HCT116 (cell line): ENCODE results near the gene LMTK3. TPM values are rescaled to one million over a fixed set of nuclear protein-coding genes. Genes with fewer than 3 reads are reported as not detected.

Experiments used
- ATAC-seq: fragments of 200-7000 bp; cut with Tn5 transposase; 2 replicates; pipeline ENCODE4 v1.9.1; 2020; ENCODE audit warnings: mild to moderate bottlenecking, moderate library complexity
- BruUV-seq: library from RNA; stranded (reverse); fragments of 400-500 nt; replicated peaks from 2 replicates; lab custom pipeline; 2021; lab: Mats Ljungman, UMichigan
- CTCF ChIA-PET: fragments of 300-600 bp; sonication (Branson Sonifier 250); formaldehyde crosslinking; loops from one replicate; lab custom pipeline; 2021; ENCODE audit warnings: antibody characterized with exemption; lab: Charles Lee
- POLR2A ChIA-PET: fragments of 300-600, 350-600 bp; sonication (Branson Sonifier 250); formaldehyde crosslinking; loops from one replicate; lab custom pipeline; 2021; ENCODE audit warnings: antibody characterized with exemption; lab: Charles Lee
- RAD21 ChIA-PET, 2 experiments: fragments of 300-600 bp; sonication (Branson Sonifier 250); formaldehyde crosslinking; loops; one replicate each; lab custom pipeline; 2023; ENCODE audit warnings: low total read pairs in 2 of 2; ENCODE audit not compliant: uncharacterized antibody in 2 of 2, unreplicated experiment in 2 of 2, low non-redundant PET in 1 of 2; lab: Charles Lee
- DNase-seq: peaks from one replicate; pipeline ENCODE4 v3.0.0-alpha.2; 2010; ENCODE audit warnings: low read depth, low spot score
- H2AFZ ChIP-seq: fragments of 200-600 bp; shearing (Covaris generic), sonication (generic); 2 replicates; pipeline ENCODE4 v1.6.1; 2017; ENCODE audit warnings: low read depth, mixed run types, mixed read lengths, antibody characterized with exemption, low read length; ENCODE audit not compliant: poor library complexity, severe bottlenecking
- H3K27ac ChIP-seq: 2 replicates; pipeline ENCODE4 v1.5.1; 2012; ENCODE audit warnings: low read depth, low read length
- H3K27me3 ChIP-seq: fragments of 200-600 bp; sonication (generic); 2 replicates; pipeline ENCODE4 v1.6.1; 2016; ENCODE audit warnings: mixed run types, low read length, mixed read lengths; ENCODE audit not compliant: insufficient read depth
- H3K36me3 ChIP-seq, 2 experiments: fragments of 200-500 bp in 1 of 2; fragments of 200-600 bp in 1 of 2; sonication (Bioruptor generic) in 1 of 2; sonication (generic) in 1 of 2; 2 replicates each; pipeline versions ENCODE4 v1.5.1 to v1.6.1; 2014 to 2016; ENCODE audit warnings: low read length in 2 of 2, inconsistent platforms in 1 of 2, mixed read lengths in 1 of 2, mixed run types in 1 of 2; ENCODE audit not compliant: insufficient read depth in 2 of 2, control insufficient read depth in 1 of 2
- H3K4me1 ChIP-seq, 2 experiments: fragments of 200-600 bp in 1 of 2; sonication (generic) in 1 of 2; 2 replicates each; pipeline versions ENCODE4 v1.5.1 to v1.6.1; 2012 to 2017; ENCODE audit warnings: low read length in 2 of 2, inconsistent platforms in 1 of 2, mild to moderate bottlenecking in 1 of 2, mixed read lengths in 1 of 2, mixed run types in 1 of 2, moderate library complexity in 1 of 2; ENCODE audit not compliant: insufficient read depth in 2 of 2, control insufficient read depth in 1 of 2
- H3K4me2 ChIP-seq: fragments of 200-600 bp; sonication (generic); 2 replicates; pipeline ENCODE4 v1.6.1; 2017; ENCODE audit warnings: mixed run types, low read length, mixed read lengths
- H3K4me3 ChIP-seq, 2 experiments: fragments of 200-600 bp in 1 of 2; sonication (generic) in 1 of 2; replicated peaks in 1 of 2; 2 replicates each; pipeline ENCODE4 v1.5.1; 2011 to 2016; ENCODE audit warnings: low read length in 2 of 2, control low read depth in 1 of 2, low read depth in 1 of 2, mild to moderate bottlenecking in 1 of 2, mixed read lengths in 1 of 2, mixed run types in 1 of 2
- H3K79me2 ChIP-seq: fragments of 200-600 bp; sonication (generic); 2 replicates; pipeline ENCODE4 v1.6.1; 2017; ENCODE audit warnings: mild to moderate bottlenecking, mixed run types, low read length, moderate library complexity, mixed read lengths; ENCODE audit not compliant: insufficient read depth
- H3K9ac ChIP-seq: fragments of 200-600 bp; sonication (generic); 2 replicates; pipeline ENCODE4 v1.6.1; 2016; ENCODE audit warnings: low read length, mixed read lengths
- H3K9me2 ChIP-seq: fragments of 200-600 bp; sonication (generic), shearing (Covaris generic); 2 replicates; pipeline ENCODE4 v1.6.1; 2017; ENCODE audit warnings: mixed run types, mild to moderate bottlenecking, moderate library complexity; ENCODE audit not compliant: insufficient read depth
- H3K9me3 ChIP-seq, 2 experiments: fragments of 200-500 bp in 1 of 2; fragments of 200-600 bp in 1 of 2; sonication (Bioruptor generic) in 1 of 2; sonication (generic) in 1 of 2; 2 replicates each; pipeline ENCODE4 v1.6.1; 2014 to 2017; ENCODE audit warnings: low read length in 2 of 2, mixed read lengths in 2 of 2, inconsistent platforms in 1 of 2, low read depth in 1 of 2, mild to moderate bottlenecking in 1 of 2, mixed run types in 1 of 2, moderate library complexity in 1 of 2; ENCODE audit not compliant: control insufficient read depth in 1 of 2, insufficient read depth in 1 of 2
- H4K20me1 ChIP-seq: fragments of 200-600 bp; sonication (generic), shearing (Covaris generic); 2 replicates; pipeline ENCODE4 v1.6.1; 2017; ENCODE audit warnings: mixed run types, mild to moderate bottlenecking, moderate library complexity; ENCODE audit not compliant: insufficient read depth
- ATF3 ChIP-seq: IDR thresholded peaks from 2 replicates; pipeline ENCODE4 v1.6.1; 2012
- CBX3 ChIP-seq: IDR thresholded peaks from 2 replicates; pipeline ENCODE4 v1.6.1; 2012; ENCODE audit warnings: low read depth
- CEBPB ChIP-seq: IDR thresholded peaks from 2 replicates; pipeline ENCODE4 v1.6.1; 2012; ENCODE audit warnings: low read depth
- EGR1 ChIP-seq: IDR thresholded peaks from 2 replicates; pipeline ENCODE4 v1.6.1; 2012; ENCODE audit warnings: low read depth
- EZH2 ChIP-seq: fragments of 200-600 bp; sonication (generic); IDR thresholded peaks from 2 replicates; pipeline ENCODE4 v1.6.1; 2017; ENCODE audit warnings: antibody characterized with exemption, mixed run types
- EZH2phosphoT487 ChIP-seq: fragments of 200-600 bp; IDR thresholded peaks from 2 replicates; pipeline ENCODE4 v1.6.1; 2018; ENCODE audit warnings: antibody characterized with exemption, borderline replicate concordance
- JUND ChIP-seq: IDR thresholded peaks from 2 replicates; pipeline ENCODE4 v1.6.1; 2012
- POLR2AphosphoS5 ChIP-seq: IDR thresholded peaks from 2 replicates; pipeline ENCODE4 v1.6.1; 2011; ENCODE audit warnings: mild to moderate bottlenecking, low read depth, low read length, moderate library complexity
- RAD21 ChIP-seq: IDR thresholded peaks from 2 replicates; pipeline ENCODE4 v1.6.1; 2012; ENCODE audit warnings: low read depth, mild to moderate bottlenecking
- SIN3A ChIP-seq: IDR thresholded peaks from 2 replicates; pipeline ENCODE4 v1.6.1; 2012; ENCODE audit warnings: low read depth
- SP1 ChIP-seq: IDR thresholded peaks from 2 replicates; pipeline ENCODE4 v1.6.1; 2012; ENCODE audit warnings: low read depth
- SRF ChIP-seq: IDR thresholded peaks from 2 replicates; pipeline ENCODE4 v1.6.1; 2012; ENCODE audit warnings: low read depth
- YY1 ChIP-seq: IDR thresholded peaks from 2 replicates; pipeline ENCODE4 v1.6.1; 2011; ENCODE audit warnings: low read length, low read depth, moderate library complexity, mild to moderate bottlenecking; ENCODE audit not compliant: insufficient replicate concordance; ENCODE audit errors: extremely low read depth
- intact Hi-C: fragments of 100-400 bp; cut with micrococcal nuclease; formaldehyde crosslinking; loops from 2 replicates; pipeline ENCODE4 v1.10.0; 2022
- total RNA-seq: library from RNA; stranded (reverse); gene quantifications from one replicate; pipeline ENCODE4 v1.2.1, GENCODE V29; 2021; ENCODE audit not compliant: unreplicated experiment
- TF ChIP-seq, protein P1 (sequence below): IDR thresholded peaks from 2 replicates; pipeline ENCODE4 v1.6.1; 2011; ENCODE audit warnings: mild to moderate bottlenecking, low read length, moderate library complexity; ENCODE audit not compliant: insufficient replicate concordance; ENCODE audit errors: extremely low read depth
- TF ChIP-seq, protein P2 (sequence below), 3 experiments: fragments of 200-600 bp in 1 of 3; sonication (generic) in 1 of 3; IDR thresholded peaks in 2 of 3; conservative IDR thresholded peaks in 1 of 3; 2 replicates each; pipeline ENCODE4 v1.5.1; 2012 to 2017; ENCODE audit warnings: low read depth in 2 of 3, low read length in 2 of 3, antibody characterized with exemption in 1 of 3, borderline replicate concordance in 1 of 3, control low read depth in 1 of 3, mild to moderate bottlenecking in 1 of 3, mixed read lengths in 1 of 3, mixed run types in 1 of 3, moderate library complexity in 1 of 3; ENCODE audit not compliant: insufficient read depth in 1 of 3
- TF ChIP-seq, protein P3 (sequence below): IDR thresholded peaks from 2 replicates; pipeline ENCODE4 v1.6.1; 2012

Gene LMTK3
- total RNA-seq, 1 experiment from 2014 or later: 19.9 TPM

DNA sequence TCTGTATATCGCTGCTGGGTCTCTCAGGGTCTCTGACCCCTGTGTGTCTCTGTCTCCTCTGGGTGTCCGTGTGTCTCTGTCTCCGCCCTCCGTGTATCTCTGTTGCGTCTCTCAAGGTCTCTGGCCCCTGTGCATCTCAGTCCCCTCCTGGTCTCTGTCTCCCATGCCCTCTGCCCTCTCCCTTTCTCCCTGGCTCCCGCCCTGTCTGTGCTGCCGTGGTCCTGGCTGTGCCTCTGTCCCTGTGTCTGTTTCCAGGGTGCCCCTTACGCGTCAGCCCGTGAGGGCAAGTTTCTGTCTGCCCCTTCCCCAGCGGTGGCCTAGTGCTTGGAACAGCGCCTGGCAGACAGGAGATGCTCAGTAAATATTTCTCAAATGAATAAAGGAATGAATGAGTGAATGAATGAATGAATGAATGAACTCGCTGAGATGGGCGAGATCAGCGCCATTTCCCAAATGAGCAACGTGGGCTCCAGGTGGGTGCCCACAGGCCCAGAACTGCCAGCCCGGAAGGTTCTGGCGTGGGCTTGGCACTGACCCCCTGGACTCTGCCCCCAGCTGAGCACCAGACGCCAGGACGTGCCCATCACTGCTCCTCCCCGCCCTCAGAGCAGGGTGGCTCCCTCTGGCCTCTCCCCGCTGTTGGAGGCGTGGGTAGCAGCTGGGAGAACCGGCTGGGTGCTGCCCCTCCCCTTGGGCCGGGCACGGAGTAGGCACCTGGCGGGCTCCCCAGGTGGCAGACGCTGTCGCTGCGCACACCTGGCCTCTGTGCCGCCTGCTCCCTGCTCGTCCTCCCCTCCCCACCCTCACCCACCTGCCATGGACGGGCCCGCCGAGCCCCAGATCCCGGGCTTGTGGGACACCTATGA is 40.0 kb upstream of the LMTK3 start, which contains the start of gene SULT2B1:
TSS of gene SULT2B1 (plus strand) at position 736 of the 866 bp plus-strand sequence. CDS start at position 817, 81 bp downstream.
- no peaks in the 10 kb centered on the region for H4K20me1 ChIP-seq
- H3K27ac ChIP-seq: no peak within 1 kb of the TSS; the same call in 1 of the 2 replicates
- TF ChIP-seq, protein P1, sequence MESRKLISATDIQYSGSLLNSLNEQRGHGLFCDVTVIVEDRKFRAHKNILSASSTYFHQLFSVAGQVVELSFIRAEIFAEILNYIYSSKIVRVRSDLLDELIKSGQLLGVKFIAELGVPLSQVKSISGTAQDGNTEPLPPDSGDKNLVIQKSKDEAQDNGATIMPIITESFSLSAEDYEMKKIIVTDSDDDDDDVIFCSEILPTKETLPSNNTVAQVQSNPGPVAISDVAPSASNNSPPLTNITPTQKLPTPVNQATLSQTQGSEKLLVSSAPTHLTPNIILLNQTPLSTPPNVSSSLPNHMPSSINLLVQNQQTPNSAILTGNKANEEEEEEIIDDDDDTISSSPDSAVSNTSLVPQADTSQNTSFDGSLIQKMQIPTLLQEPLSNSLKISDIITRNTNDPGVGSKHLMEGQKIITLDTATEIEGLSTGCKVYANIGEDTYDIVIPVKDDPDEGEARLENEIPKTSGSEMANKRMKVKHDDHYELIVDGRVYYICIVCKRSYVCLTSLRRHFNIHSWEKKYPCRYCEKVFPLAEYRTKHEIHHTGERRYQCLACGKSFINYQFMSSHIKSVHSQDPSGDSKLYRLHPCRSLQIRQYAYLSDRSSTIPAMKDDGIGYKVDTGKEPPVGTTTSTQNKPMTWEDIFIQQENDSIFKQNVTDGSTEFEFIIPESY: no peak
- TF ChIP-seq POLR2AphosphoS5: peak; percentile 26; the same call in 1 of the 2 replicates
- TF ChIP-seq CBX3: no peak
- ATAC-seq: peak; percentile 65
- H3K9me2 ChIP-seq: no peaks in the 10 kb centered on the region
- no peak within 1 kb of the TSS for H2AFZ ChIP-seq
- no peaks in the 10 kb centered on the region for H3K27me3 ChIP-seq
- ChIA-PET RAD21 (no interaction called here), CTCF (no interaction called here), POLR2A (no interaction called here)
- H3K9ac ChIP-seq: no peak within 1 kb of the TSS
- intact Hi-C loops: no loop called here
- no peaks in the 10 kb centered on the region for H3K9me3 ChIP-seq
- peaks cover 39 to 54% of the 10 kb centered on the region in 2 experiments for H3K4me1 ChIP-seq
- no peaks in the 10 kb centered on the region for H3K36me3 ChIP-seq
- DNase-seq: no peak
- no TSS peak for BruUV-seq
- no peak within 1 kb of the TSS for H3K4me3 ChIP-seq
- peak within 1 kb of the TSS; percentile 55 for H3K4me2 ChIP-seq
- no peaks in the 10 kb centered on the region for H3K79me2 ChIP-seq

- Histone ChIP-seq H3K4me1 (peaks cover 24 to 42% of the 10 kb centered on the region in 2 experiments), H4K20me1 (no peaks in the 10 kb centered on the region), H3K79me2 (no peaks in the 10 kb centered on the region), H3K36me3 (no peaks in the 10 kb centered on the region), H3K9ac (no peak overlapping the region), H3K4me3 (no peak overlapping the region), H3K9me2 (no peaks in the 10 kb centered on the region), H3K9me3 (no peaks in the 10 kb centered on the region), H2AFZ (no peak overlapping the region), H3K4me2 (no peak overlapping the region), H3K27me3 (no peaks in the 10 kb centered on the region), H3K27ac (no peak overlapping the region)
- ChIA-PET POLR2A (no interaction called here), CTCF (no interaction called here), RAD21 (no interaction called here)
- BruUV-seq: no TSS peak
- intact Hi-C loops: no loop called here
- ATAC-seq: no peak
- DNase-seq: no peak
- no peak for TF ChIP-seq RAD21
- TF ChIP-seq CEBPB: no peak
- TF ChIP-seq JUND: no peak
- no peak for TF ChIP-seq EZH2phosphoT487
- TF ChIP-seq YY1: no peak
- TF ChIP-seq SRF: no peak
- TF ChIP-seq, protein P2, sequence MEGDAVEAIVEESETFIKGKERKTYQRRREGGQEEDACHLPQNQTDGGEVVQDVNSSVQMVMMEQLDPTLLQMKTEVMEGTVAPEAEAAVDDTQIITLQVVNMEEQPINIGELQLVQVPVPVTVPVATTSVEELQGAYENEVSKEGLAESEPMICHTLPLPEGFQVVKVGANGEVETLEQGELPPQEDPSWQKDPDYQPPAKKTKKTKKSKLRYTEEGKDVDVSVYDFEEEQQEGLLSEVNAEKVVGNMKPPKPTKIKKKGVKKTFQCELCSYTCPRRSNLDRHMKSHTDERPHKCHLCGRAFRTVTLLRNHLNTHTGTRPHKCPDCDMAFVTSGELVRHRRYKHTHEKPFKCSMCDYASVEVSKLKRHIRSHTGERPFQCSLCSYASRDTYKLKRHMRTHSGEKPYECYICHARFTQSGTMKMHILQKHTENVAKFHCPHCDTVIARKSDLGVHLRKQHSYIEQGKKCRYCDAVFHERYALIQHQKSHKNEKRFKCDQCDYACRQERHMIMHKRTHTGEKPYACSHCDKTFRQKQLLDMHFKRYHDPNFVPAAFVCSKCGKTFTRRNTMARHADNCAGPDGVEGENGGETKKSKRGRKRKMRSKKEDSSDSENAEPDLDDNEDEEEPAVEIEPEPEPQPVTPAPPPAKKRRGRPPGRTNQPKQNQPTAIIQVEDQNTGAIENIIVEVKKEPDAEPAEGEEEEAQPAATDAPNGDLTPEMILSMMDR (IDR thresholded peaks at IDR 0.05 in 2 of 3, conservative IDR thresholded peaks at IDR 0.05 in 1 of 3; ENCODE audit: borderline replicate concordance in 1 of 3, insufficient read depth in 1 of 3, low read depth in 2 of 3, low read length in 2 of 3): no peak
- no peak for TF ChIP-seq ATF3
- TF ChIP-seq, protein P3, sequence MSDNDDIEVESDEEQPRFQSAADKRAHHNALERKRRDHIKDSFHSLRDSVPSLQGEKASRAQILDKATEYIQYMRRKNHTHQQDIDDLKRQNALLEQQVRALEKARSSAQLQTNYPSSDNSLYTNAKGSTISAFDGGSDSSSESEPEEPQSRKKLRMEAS: no peak
- no peak for TF ChIP-seq EZH2
- no peak for TF ChIP-seq SP1
- TF ChIP-seq SIN3A: no peak
- no peak for TF ChIP-seq CBX3
- TF ChIP-seq EGR1: no peak
Measured at GRCh38 chr19:48549380-48549779, 37.7 kb upstream of the LMTK3 start.
